Medulla oblongata (tissue), 1 donor: Measurements from ENCODE around the gene EYA2.
"Not testable (repeated sequence)": the region's sequence is repeated elsewhere in the genome, so short reads cannot be mapped to it uniquely, and the experiment has no call there.

Source experiments
- DNase-seq: peaks from one replicate; pipeline ENCODE4 v3.0.0-alpha.2; 2015; ENCODE audit errors: extremely low spot score

Gene EYA2

GRCh38 chr20:46953596-46953995 lies 59.0 kb downstream of the EYA2 start:
- DNase-seq, result no peak

- DNase-seq, result no peak
These were observed 59.9 kb downstream of the EYA2 start for GRCh38 chr20:46954490-46955038.

- no peak for DNase-seq
These were observed 61.2 kb downstream of the EYA2 start for GRCh38 chr20:46955601-46956556.

GRCh38 chr20:46959081-46959692 lies 64.5 kb downstream of the EYA2 start:
- no peak for DNase-seq

- DNase-seq, result no peak
These were observed 65.2 kb downstream of the EYA2 start for GRCh38 chr20:46959821-46960220.

GRCh38 chr20:46960536-46960935 lies 65.9 kb downstream of the EYA2 start:
- no peak for DNase-seq

GRCh38 chr20:46961968-46962367 lies 67.3 kb downstream of the EYA2 start:
- not testable (repeated sequence) for DNase-seq

GRCh38 chr20:46962452-46963195 lies 68.0 kb downstream of the EYA2 start:
- DNase-seq, result no peak

GRCh38 chr20:46963196-46963529 lies 68.5 kb downstream of the EYA2 start:
- no peak for DNase-seq

GRCh38 chr20:46963758-46964617 lies 69.3 kb downstream of the EYA2 start:
- DNase-seq, result no peak

- no peak for DNase-seq
These were observed 70.2 kb downstream of the EYA2 start for GRCh38 chr20:46964618-46965455.

- DNase-seq, result no peak
These were observed 70.8 kb downstream of the EYA2 start for GRCh38 chr20:46965477-46965876.

GRCh38 chr20:46967646-46968045 lies 73.0 kb downstream of the EYA2 start:
- no peak for DNase-seq

GRCh38 chr20:46970937-46971630 lies 76.4 kb downstream of the EYA2 start:
- DNase-seq, result peak; percentile 33

GRCh38 chr20:46973766-46974165 lies 79.1 kb downstream of the EYA2 start:
- no peak for DNase-seq

GRCh38 chr20:46974669-46975434 lies 80.2 kb downstream of the EYA2 start:
- DNase-seq, result no peak

- DNase-seq, result no peak
These were observed 81.3 kb downstream of the EYA2 start for GRCh38 chr20:46975976-46976375.

GRCh38 chr20:46977204-46977603 lies 82.6 kb downstream of the EYA2 start:
- DNase-seq, result no peak
